Astrocyte of the cerebellum (primary cell): ENCODE measurements around the gene CACNA2D2.

Experiments
- DNase-seq: peaks from one replicate; pipeline ENCODE4 v3.0.0-alpha.2; 2011; ENCODE audit warnings: low read depth
- H3K4me3 ChIP-seq: 2 replicates; pipeline ENCODE4 v1.5.1; 2011; ENCODE audit warnings: mild to moderate bottlenecking, low read depth, low read length, moderate library complexity
- in situ Hi-C: cut with HindIII; loops from 2 replicates; pipeline ENCODE4 v1.10.0; 2017; ENCODE audit warnings: low sequenced_read_pairs
- TF ChIP-seq, protein P1 (sequence below): IDR thresholded peaks from 2 replicates; pipeline ENCODE4 v1.5.1; 2012; ENCODE audit warnings: low read length, low read depth, moderate library complexity, mild to moderate bottlenecking; ENCODE audit errors: missing control alignments

The CACNA2D2 gene

DNA sequence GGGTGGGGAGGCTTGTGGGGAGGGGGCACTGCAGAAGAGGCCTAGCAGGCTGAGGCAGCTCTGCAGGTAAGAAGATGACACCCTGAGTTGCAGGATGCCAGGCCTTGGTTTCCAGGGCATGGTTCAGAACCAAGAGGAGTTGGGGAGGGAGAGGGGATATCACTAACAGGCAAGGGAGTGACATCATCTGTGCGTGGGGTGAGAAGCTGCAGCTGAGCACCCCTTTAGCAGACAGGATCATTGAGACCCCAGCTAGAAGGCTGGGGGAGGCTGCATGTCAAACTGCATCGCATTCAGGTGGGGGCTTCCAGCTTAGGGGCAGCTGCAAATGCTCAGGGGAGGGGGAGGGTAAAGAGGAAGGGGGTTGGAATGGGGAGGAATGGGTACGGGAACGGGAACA is 23.0 kb downstream of the CACNA2D2 start:
- DNase-seq: no peak
- no peak overlapping the region for H3K4me3 ChIP-seq
- in situ Hi-C loops: no loop called here
- TF ChIP-seq, protein P1, sequence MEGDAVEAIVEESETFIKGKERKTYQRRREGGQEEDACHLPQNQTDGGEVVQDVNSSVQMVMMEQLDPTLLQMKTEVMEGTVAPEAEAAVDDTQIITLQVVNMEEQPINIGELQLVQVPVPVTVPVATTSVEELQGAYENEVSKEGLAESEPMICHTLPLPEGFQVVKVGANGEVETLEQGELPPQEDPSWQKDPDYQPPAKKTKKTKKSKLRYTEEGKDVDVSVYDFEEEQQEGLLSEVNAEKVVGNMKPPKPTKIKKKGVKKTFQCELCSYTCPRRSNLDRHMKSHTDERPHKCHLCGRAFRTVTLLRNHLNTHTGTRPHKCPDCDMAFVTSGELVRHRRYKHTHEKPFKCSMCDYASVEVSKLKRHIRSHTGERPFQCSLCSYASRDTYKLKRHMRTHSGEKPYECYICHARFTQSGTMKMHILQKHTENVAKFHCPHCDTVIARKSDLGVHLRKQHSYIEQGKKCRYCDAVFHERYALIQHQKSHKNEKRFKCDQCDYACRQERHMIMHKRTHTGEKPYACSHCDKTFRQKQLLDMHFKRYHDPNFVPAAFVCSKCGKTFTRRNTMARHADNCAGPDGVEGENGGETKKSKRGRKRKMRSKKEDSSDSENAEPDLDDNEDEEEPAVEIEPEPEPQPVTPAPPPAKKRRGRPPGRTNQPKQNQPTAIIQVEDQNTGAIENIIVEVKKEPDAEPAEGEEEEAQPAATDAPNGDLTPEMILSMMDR: no peak

DNA sequence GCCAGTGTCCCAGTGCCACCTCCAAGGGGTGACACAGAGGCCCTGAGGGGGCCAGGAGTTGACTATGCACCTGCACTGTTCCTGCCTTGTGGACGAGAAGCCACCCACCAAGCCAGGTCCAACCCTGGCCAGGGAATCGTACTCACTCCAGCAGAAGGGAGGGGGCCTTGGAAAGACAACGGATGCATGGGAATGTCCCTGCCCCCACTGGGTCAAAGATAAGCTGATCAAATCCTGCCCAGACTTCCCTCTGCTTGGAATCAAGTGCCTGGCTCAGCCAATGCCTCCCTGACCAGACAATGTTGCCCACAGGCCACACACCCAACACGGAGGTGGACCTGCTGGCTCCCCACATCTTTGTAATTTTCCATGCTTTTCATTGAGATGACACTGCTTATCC is 23.9 kb downstream of the CACNA2D2 start:
- TF ChIP-seq, protein P1: no peak
- H3K4me3 ChIP-seq: no peak overlapping the region
- no peak for DNase-seq
- in situ Hi-C loops: no loop called here

DNA sequence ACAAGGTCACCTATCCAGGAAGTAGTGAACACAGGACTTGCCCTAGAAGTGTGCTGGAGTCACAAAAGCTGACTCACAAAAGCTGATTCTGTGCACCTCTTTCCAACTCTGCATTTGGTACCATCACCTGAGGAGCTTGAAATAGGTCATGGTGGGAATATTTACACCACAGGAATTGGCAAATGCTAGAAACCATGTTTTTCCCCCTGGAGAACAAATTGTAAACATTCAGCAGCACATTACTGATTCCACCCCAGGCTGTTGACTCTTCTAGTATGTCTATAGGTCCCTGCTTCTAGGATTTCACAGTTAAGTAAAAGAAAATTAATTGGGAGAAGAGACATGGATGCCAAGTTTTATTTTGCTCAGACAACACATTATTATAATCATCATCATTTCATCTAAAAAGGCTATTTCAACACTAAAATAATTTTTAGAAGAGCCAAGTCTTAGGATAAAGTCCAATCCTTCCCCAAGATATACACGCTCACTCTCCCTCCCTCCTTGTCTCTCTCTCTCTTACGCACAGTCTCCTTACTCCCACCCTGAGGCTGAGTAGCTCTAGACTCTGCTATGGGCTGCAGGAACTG is 24.7 kb downstream of the CACNA2D2 start:
- TF ChIP-seq, protein P1: no peak
- in situ Hi-C loops: no loop called here

DNA sequence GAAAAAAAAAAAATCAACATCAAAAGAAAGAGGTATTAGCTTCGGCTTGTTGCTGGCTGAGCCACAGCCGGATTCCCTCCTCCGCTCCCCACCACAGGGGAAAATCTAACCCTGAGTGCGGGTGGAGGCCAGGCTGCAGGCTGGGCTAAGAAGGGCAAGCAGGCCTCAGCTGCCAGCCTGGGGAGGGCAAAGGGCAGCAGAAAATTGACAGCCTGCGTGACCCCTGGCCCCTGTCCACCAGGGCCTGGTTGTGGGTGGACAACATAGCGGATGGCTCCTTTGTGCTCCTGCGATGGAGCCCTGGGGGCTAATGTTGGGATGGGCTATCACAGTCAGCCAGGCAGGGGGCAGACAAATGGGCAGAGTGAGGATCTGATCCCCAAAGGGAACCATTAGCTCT is 25.4 kb downstream of the CACNA2D2 start:
- DNase-seq: no peak
- TF ChIP-seq, protein P1: no peak
- in situ Hi-C loops: no loop called here
- no peak overlapping the region for H3K4me3 ChIP-seq

More for the DNA sequence above, 24.7 kb downstream of the CACNA2D2 start:
- DNase-seq: no peak
- no peak overlapping the region for H3K4me3 ChIP-seq

DNA sequence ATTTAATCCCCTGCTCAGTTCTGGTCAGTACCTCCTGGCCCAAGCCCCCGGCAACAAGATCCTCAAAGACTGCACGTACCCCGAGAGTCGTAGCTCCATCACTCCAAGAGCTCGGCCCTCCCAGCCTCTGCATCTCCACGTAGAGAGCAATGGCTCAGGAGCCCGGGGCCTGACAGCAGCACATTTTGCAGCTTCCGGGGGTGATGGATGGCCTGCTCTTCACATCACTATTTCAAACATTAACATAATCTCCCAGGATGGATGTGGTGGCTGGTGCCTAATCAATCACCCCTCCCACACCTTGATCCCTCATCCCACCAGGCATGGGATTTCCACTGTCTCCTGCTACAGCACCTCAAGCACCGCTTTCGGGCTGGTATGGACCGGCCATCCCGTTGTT is 28.1 kb downstream of the CACNA2D2 start:
- in situ Hi-C loops: no loop called here
- no peak for DNase-seq
- TF ChIP-seq, protein P1: no peak
- no peak overlapping the region for H3K4me3 ChIP-seq

DNA sequence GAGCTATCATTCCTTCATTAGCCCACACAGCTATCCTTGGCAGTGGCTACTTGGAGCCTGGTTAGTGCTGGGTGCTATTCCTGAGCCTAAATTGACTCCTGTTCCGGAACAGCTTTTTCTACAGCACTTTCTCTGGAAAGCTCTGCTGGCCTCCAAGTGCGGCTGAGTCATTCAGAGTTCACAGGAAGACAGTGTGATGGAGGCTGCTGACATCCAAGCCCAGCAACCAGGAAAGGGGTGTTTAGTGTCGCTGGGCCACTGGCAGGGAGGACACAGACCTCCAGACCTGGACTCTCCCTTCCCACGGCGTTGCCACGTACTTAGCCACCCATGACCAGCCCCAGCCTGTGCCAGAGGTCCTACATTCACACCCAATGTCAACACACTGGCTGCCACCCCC is 28.7 kb downstream of the CACNA2D2 start:
- DNase-seq: no peak
- no peak overlapping the region for H3K4me3 ChIP-seq
- in situ Hi-C loops: no loop called here
- TF ChIP-seq, protein P1: no peak

DNA sequence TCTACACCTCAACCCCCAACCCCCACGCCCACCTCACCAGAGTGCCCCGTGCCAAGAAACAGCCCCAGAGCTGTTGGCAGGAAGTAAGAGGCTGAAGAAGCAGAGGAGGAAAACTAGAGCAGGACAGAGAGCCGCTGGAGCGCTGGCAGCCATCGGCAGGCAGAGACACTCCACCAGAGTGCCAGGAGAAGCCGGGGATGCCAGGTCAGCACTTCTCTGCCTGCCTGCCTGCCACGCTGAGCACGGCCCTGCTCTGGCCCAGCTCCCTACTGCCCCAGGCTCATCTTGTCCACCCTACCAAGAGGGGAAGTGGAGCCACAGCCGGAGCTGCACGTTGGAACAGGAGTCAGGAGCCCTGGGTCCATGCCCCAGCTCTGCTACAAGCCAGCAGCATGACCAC is 29.7 kb downstream of the CACNA2D2 start:
- no peak for DNase-seq
- TF ChIP-seq, protein P1: no peak
- H3K4me3 ChIP-seq: no peak overlapping the region
- in situ Hi-C loops: no loop called here
